ENCODE data around the gene ZNF654.
"Not testable (repeated sequence)": the region's sequence is repeated elsewhere in the genome, so short reads cannot be mapped to it uniquely, and the experiment has no call there.

ZNF654 gene

GRCh38 chr3:88058581-88059379 is at the start of gene ZNF654, which contains the start of gene CGGBP1:
Gene ZNF654, plus strand, starts transcription at chr3:88059255. Its CDS starts 65 bp downstream, at chr3:88059320.
Gene CGGBP1, minus strand, starts transcription at chr3:88059005. Its CDS starts 3,029 bp downstream, at chr3:88055976.
- peak; percentile 89 for DNase-seq

- DNase-seq: no peak
Observed at GRCh38 chr3:88010810-88011209, 48.2 kb upstream of the ZNF654 start.

GRCh38 chr3:88013592-88013991 is 45.5 kb upstream of the ZNF654 start:
- DNase-seq: no peak

GRCh38 chr3:88015656-88016055 is 43.4 kb upstream of the ZNF654 start:
- DNase-seq: not testable (repeated sequence)

GRCh38 chr3:88019024-88019423 is 40.0 kb upstream of the ZNF654 start:
- peak; percentile 51 for DNase-seq

- no peak for DNase-seq
Observed at GRCh38 chr3:88025001-88025552, 34.0 kb upstream of the ZNF654 start.

- DNase-seq: no peak
Observed at GRCh38 chr3:88028876-88029275, 30.2 kb upstream of the ZNF654 start.

- DNase-seq: no peak
Observed at GRCh38 chr3:88030210-88030609, 28.8 kb upstream of the ZNF654 start.

GRCh38 chr3:88031642-88032077 is 27.4 kb upstream of the ZNF654 start:
- DNase-seq: no peak

- no peak for DNase-seq
Observed at GRCh38 chr3:88032245-88032644, 26.8 kb upstream of the ZNF654 start.

- DNase-seq: no peak
Observed at GRCh38 chr3:88033079-88033478, 26.0 kb upstream of the ZNF654 start.

GRCh38 chr3:88033808-88034207 is 25.2 kb upstream of the ZNF654 start:
- no peak for DNase-seq

- no peak for DNase-seq
Observed at GRCh38 chr3:88034491-88035275, 24.4 kb upstream of the ZNF654 start.

GRCh38 chr3:88036221-88036620 is 22.8 kb upstream of the ZNF654 start:
- DNase-seq: no peak

GRCh38 chr3:88038566-88038965 is 20.5 kb upstream of the ZNF654 start:
- no peak for DNase-seq

GRCh38 chr3:88040529-88040928 is 18.5 kb upstream of the ZNF654 start:
- no peak for DNase-seq

- DNase-seq: no peak
Observed at GRCh38 chr3:88041005-88041404, 18.1 kb upstream of the ZNF654 start.

- DNase-seq: no peak
Observed at GRCh38 chr3:88044411-88044810, 14.6 kb upstream of the ZNF654 start.

GRCh38 chr3:88046766-88047165 is 12.3 kb upstream of the ZNF654 start:
- DNase-seq: no peak

- DNase-seq: no peak
Observed at GRCh38 chr3:88057630-88058305, 1.3 kb upstream of the ZNF654 start.

GRCh38 chr3:88058306-88058580 is 812 bp upstream of the ZNF654 start:
- no peak for DNase-seq

- DNase-seq: no peak
Observed at GRCh38 chr3:88059380-88060170, 520 bp downstream of the ZNF654 start.

Measured in NCI-H1048 (cell line).